K562 treated with DMSO at 1 percent for 24 hours (cell line): ENCODE results near the gene NLRX1. TPM values are rescaled to one million over a fixed set of nuclear protein-coding genes. Genes with fewer than 3 reads are reported as not detected.

ENCODE experiments used
- total RNA-seq: library from RNA; unstranded; fragments of 300-600 nt; gene quantifications from 2 replicates; pipeline ENCODE4 v1.2.3, GENCODE V29; 2022; ENCODE audit warnings: low read depth; ENCODE audit not compliant: insufficient read depth

NLRX1 gene, protein sequence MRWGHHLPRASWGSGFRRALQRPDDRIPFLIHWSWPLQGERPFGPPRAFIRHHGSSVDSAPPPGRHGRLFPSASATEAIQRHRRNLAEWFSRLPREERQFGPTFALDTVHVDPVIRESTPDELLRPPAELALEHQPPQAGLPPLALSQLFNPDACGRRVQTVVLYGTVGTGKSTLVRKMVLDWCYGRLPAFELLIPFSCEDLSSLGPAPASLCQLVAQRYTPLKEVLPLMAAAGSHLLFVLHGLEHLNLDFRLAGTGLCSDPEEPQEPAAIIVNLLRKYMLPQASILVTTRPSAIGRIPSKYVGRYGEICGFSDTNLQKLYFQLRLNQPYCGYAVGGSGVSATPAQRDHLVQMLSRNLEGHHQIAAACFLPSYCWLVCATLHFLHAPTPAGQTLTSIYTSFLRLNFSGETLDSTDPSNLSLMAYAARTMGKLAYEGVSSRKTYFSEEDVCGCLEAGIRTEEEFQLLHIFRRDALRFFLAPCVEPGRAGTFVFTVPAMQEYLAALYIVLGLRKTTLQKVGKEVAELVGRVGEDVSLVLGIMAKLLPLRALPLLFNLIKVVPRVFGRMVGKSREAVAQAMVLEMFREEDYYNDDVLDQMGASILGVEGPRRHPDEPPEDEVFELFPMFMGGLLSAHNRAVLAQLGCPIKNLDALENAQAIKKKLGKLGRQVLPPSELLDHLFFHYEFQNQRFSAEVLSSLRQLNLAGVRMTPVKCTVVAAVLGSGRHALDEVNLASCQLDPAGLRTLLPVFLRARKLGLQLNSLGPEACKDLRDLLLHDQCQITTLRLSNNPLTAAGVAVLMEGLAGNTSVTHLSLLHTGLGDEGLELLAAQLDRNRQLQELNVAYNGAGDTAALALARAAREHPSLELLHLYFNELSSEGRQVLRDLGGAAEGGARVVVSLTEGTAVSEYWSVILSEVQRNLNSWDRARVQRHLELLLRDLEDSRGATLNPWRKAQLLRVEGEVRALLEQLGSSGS
- total RNA-seq = 4.2 and 5.4 TPM in 2 replicates

DNA sequence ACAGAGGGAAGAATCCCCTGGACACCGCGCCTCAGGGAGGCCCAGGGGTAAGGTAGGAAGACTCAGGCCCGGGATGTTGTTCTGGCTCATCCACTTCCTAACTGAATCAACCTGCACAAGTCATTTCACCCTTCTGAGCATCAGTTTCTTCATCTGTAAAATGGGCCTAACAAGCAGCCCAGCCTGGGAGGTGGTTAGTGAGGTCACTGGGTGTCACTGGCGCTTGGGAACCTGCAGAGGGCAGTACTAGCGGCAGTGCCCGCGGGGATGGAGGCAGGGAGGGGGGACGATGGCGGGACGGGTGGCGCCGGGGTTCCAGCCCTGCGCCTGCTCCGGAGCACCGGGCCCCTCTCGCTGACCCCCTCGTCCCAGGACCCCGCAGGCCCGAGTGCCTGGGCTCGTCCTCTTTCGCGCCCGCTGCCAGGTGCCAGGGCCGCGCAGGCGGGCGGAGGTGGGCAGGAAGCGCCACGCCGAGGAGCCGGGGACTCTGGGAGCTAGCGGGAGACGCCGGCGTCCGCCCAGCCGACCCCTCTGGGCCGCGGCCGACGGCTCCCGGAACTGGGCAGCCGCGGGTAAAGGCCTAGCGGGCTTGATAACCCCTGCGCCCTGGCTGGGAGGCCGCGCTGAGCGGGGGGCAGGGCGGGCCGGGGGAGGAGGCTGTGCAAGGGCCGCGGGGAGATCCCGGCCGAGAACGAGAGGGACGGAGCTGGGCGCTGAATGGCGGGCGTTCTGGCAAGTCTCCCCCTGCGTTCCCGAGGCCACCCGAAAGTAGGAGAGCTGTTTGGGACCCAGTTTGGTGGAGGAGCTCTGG lies at the start of gene NLRX1:
NLRX1 (plus strand) TSS at position 255 of the 811 bp plus-strand sequence. CDS start 2,679 bp downstream, outside the sequence.

DNA sequence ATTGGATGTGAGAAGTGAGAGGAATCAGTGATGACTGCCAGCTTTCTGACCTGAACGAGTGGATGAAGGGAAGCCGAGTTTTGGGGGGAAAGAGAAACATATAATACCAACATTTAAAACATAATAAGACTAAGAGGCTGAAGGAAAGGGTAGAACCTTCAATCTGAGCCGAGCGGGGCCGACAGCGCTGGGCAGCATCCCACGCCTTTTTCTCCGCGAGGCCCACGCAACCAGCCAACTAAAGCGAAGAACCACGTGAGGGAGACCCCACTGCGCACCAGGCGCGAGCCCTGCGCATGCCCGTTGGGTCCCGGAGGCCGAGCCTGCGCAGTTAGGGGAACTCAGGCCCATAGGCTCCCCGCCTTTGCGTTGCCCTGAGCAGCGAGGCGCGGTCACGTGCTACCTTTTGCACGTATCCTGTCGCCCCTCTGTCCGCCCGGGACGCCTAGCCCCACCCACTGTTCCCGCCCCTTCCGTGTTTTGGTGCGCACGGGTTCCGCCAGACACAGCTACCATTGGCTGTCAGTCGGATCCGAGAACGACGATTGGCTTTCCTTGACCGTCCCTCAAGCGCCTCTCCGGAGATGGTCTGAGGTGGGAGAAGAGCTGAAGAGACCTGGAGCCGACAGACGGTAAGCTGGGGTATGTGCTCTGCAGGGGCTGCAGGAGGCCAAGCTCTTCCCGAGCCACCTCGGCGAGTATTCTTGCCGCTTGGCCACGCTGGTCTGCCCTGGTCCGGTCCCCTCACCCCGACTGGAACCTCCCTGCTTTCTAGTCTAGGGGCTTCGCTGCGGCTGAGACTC lies 47.3 kb upstream of the NLRX1 start, which contains the start of gene HINFP:
HINFP (plus strand) TSS at position 573 of the 803 bp plus-strand sequence. CDS start 5,365 bp downstream, outside the sequence.

DNA sequence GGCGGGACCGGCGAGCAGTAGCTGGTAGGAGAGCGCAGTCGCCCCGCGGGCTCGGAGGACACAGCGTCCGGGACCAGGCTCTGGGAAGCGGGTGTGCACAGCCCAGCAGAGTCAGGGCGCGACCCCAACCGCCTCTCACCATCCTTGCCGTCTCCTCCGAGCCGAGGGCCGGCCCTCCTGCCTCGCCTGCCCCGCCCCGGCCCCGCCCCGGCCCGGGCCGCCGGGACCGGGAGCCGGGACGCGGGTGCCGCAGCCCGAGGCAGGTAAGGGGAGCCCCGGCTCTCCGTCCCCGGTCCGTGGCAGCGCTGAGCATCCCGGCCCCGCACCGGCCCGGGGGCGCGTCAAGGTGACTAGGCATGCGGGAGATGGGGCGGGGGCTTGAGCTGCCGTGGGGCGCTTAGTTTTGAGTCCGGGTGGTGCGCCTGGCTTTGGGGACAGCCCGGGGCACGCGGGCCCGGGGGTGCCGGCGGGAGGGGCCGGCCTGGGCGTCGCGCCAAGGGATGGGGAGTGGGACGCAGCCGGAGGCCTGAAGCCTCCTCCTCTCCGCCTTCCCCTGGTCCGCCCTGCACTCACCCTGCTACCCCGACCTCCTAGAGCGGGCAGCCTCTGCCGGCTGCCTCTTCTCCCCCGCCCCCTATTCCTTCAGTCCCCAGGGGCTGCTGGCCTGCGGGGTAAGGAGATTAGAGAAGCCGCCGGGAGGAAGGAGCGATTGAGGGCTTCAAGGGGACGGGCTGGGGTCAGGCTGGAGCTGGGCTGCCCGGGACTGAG lies 19.3 kb upstream of the NLRX1 start, which contains the start of gene ABCG4:
ABCG4 (plus strand) TSS at position 35 of the 768 bp plus-strand sequence. CDS start 914 bp downstream, outside the sequence.

DNA sequence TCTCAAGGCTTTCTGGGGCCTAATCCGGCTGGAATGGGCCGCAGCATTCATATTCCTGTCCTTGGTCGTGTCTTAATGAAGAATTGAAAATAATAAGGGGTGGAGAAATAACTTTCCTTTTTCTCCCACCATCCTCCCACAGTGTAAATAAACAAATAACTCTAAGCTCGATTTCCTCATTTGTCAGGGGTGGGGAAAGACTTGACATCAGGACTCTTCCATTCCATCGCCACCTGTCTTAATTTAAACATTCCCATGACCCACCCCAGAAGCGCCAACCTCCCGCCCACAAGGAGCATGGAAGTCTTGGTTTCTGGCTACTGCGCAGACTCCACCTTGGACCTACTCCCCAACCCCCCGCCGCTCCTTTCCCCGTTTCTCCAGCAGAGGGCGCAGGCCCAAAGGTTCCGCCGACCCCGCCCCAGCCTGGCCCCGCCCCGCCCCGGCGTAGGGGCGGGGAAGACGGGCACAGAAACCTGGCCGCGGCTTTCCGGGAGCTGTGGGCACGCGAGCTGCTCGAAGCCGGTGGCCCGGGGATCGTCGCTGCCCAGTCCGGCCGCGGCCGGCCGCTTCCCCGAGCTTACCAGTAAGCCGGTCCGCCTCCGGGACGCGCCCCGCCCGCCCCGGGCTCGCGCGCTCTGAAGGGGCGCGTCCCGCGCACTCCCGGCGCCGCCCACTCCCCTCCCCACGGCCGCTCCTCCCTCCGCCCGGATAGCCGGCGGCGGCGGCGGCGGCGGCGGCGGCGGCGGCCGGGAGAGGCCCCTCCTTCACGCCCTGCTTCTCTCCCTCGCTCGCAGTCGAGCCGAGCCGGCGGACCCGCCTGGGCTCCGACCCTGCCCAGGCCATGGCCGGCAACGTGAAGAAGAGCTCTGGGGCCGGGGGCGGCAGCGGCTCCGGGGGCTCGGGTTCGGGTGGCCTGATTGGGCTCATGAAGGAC lies 37.3 kb downstream of the NLRX1 start, which contains the start of gene CBL:
CBL (plus strand) TSS at position 766 of the 937 bp plus-strand sequence; CDS start at position 845, 79 bp downstream.

Other genes starting within 250 kb of the NLRX1 start
- 14.4 and 16.6 TPM in 2 replicates for gene BCL9L, start 242.8 kb upstream of the NLRX1 start, total RNA-seq
- not detected in 2 replicates for gene UPK2, start 212.4 kb upstream of the NLRX1 start, total RNA-seq
- gene FOXR1, start 197.0 kb upstream of the NLRX1 start, total RNA-seq = not detected in 2 replicates
- gene CENATAC, start 170.6 kb upstream of the NLRX1 start, total RNA-seq = 9.1 and 9.2 TPM in 2 replicates
- gene RPS25, start 150.4 kb upstream of the NLRX1 start, total RNA-seq = 1,285 and 1,475 TPM in 2 replicates
- gene TRAPPC4, start 150.0 kb upstream of the NLRX1 start, total RNA-seq = 150 and 152 TPM in 2 replicates
- gene SLC37A4, start 137.8 kb upstream of the NLRX1 start, total RNA-seq = 44.9 and 46.7 TPM in 2 replicates
- gene HYOU1, start 111.5 kb upstream of the NLRX1 start, total RNA-seq = 171 and 174 TPM in 2 replicates
- gene VPS11, start 100.9 kb upstream of the NLRX1 start, total RNA-seq = 28.9 and 34.3 TPM in 2 replicates
- gene HMBS, start 83.8 kb upstream of the NLRX1 start, total RNA-seq = 60.8 and 72.6 TPM in 2 replicates
- gene DPAGT1, start 66.9 kb upstream of the NLRX1 start, total RNA-seq = 43.3 and 51.9 TPM in 2 replicates
- gene C2CD2L, start 61.4 kb upstream of the NLRX1 start, total RNA-seq = 41.4 and 44.2 TPM in 2 replicates
- 25.6 and 31.5 TPM in 2 replicates for gene HINFP, start 47.1 kb upstream of the NLRX1 start, total RNA-seq
- gene ABCG4, start 19.7 kb upstream of the NLRX1 start, total RNA-seq = not detected in 2 replicates
- gene NHERF4, start 16.8 kb downstream of the NLRX1 start, total RNA-seq = not detected in 2 replicates
- gene CBL, start 37.6 kb downstream of the NLRX1 start, total RNA-seq = 10.6 and 13.0 TPM in 2 replicates
- gene MCAM, start 148.4 kb downstream of the NLRX1 start, total RNA-seq = 33.0 and 34.9 TPM in 2 replicates
- gene RNF26, start 165.8 kb downstream of the NLRX1 start, total RNA-seq = 69.1 and 69.4 TPM in 2 replicates
- 0.58 and 1.7 TPM in 2 replicates for gene C1QTNF5, start 172.2 kb downstream of the NLRX1 start, total RNA-seq
- not detected in 2 replicates for gene MFRP, start 178.0 kb downstream of the NLRX1 start, total RNA-seq
- 7.8 and 8.0 TPM in 2 replicates for gene USP2, start 213.0 kb downstream of the NLRX1 start, total RNA-seq